SH-SY5Y (cell line): ENCODE data around the gene CLUH.

ENCODE experiments used
- GATA2 ChIP-seq: IDR thresholded peaks from 2 replicates; pipeline ENCODE4 v1.6.1; 2011; ENCODE audit warnings: mild to moderate bottlenecking, low read depth, low read length
- GATA3 ChIP-seq: IDR thresholded peaks from 2 replicates; pipeline ENCODE4 v1.6.1; 2011; ENCODE audit warnings: low read depth, mild to moderate bottlenecking, low read length, moderate library complexity

DNA sequence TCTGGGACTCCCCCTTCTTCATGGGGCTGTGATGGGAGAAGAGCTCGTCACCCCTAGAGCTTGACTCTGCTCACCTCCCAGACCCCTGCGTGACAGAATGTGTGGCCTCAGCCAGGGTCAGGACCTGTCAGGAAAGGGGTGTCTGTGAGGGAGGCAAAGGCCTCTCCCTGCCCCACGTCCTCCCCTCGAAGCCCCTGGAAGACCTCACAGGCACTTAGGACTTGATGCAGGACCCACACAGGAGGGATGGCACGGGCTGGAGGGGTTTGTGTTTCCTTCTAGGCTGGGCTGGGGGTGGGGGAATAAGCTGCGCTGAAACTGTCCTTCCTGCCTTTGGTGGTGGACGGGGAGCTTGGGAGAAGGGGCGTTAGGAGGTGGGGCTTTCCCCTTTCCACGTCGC, 11.0 kb upstream of the CLUH start:
- TF ChIP-seq GATA3 (no peak), GATA2 (no peak)
